Stimulated activated naive B cell treated with anti-CD40 and anti-IgM and Interleukin-4, amounts not matched to agents 10 μg/mL and 1 μg/mL and 100 μg/mL, for 72 hours (primary cell): ENCODE measurements around the gene SCN11A.

Experiments used
- ATAC-seq, 2 donors: fragments of 150-1000 bp; cut with Tn5 transposase; replicated peaks; 2 replicates each; pipeline ENCODE4 v1.10.0; 2021; ENCODE audit warnings: moderate library complexity in 1 of 2
- DNase-seq: peaks from one replicate; pipeline ENCODE4 v3.0.0; 2021
- H3K27ac Mint-ChIP-seq: one replicate; pipeline ENCODE4 v1.8.0; 2022; ENCODE audit warnings: mild to moderate bottlenecking, mixed read lengths
- H3K27me3 Mint-ChIP-seq, 2 donors: one replicate each; pipeline ENCODE4 v1.8.0; 2022; ENCODE audit warnings: mixed read lengths in 2 of 2
- H3K36me3 Mint-ChIP-seq, 2 donors: one replicate each; pipeline ENCODE4 v1.8.0; 2022; ENCODE audit warnings: mixed read lengths in 2 of 2, mild to moderate bottlenecking in 1 of 2
- H3K4me1 Mint-ChIP-seq, 2 donors: one replicate each; pipeline ENCODE4 v1.8.0; 2022; ENCODE audit warnings: mixed read lengths in 2 of 2, mild to moderate bottlenecking in 1 of 2
- H3K4me3 Mint-ChIP-seq, 2 donors: one replicate each; pipeline ENCODE4 v1.8.0; 2022; ENCODE audit warnings: mild to moderate bottlenecking in 2 of 2, mixed read lengths in 2 of 2, moderate library complexity in 1 of 2
- H3K9me3 Mint-ChIP-seq, 2 donors: one replicate each; pipeline ENCODE4 v1.8.0; 2022; ENCODE audit warnings: mixed read lengths in 2 of 2, mild to moderate bottlenecking in 1 of 2

Gene SCN11A

GRCh38 chr3:39051649-39052561 lies at the start of gene SCN11A, which contains the start of gene WDR48:
SCN11A (minus strand) TSS chr3:39051944; CDS start chr3:38950362, 101,582 bp downstream.
WDR48 (plus strand) TSS chr3:39052016; CDS start chr3:39052026, 10 bp downstream.
- no peaks in the 10 kb centered on the region for H3K27me3 Mint-ChIP-seq
- H3K4me3 Mint-ChIP-seq, result peak within 1 kb of the TSS; percentile 96 to 98
- peak; percentile 97 to 98 for ATAC-seq
- H3K4me1 Mint-ChIP-seq, result peaks cover 23 to 42% of the 10 kb centered on the region in 2 donors
- DNase-seq, result peak; percentile 90
- peak within 1 kb of the TSS; percentile 97 for H3K27ac Mint-ChIP-seq
- H3K36me3 Mint-ChIP-seq, result peaks cover 0 to 2% of the 10 kb centered on the region in 2 donors
- H3K9me3 Mint-ChIP-seq, result no peaks in the 10 kb centered on the region

DNA sequence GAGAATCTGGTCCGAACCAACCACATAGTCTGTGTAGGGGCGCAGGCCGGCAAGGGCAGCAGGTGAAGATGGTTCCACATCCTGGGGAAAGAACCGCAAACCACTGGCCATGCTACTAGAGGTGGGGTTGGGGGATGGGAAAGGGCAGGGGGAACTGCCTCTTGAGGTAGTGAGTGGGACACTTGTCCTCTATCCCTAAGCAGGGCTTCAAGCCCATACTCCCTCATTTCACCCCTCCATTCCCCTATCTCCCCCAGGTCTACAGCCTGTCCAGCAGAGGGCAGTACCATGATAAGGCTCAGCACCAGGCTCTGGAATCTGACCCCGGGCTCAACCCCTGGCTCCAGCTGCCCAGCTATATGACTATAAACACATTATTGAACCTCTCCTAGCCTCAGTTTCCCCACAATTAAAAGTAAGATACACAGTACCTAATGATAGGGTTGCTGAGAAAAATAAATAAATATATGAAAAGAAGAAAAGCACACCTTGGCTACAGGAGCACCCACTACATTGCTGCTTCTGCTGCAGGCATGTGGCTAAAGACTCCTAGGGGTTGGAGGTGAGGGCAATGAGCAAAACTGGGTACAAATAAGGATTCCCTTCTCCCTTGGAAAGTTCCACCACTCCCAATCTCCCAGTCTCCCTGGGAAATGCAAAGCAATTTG lies 49.4 kb upstream of the SCN11A start:
- no peak for DNase-seq
- Mint-ChIP-seq H3K36me3 (peaks cover 13 to 30% of the 10 kb centered on the region in 2 donors), H3K9me3 (no peaks in the 10 kb centered on the region), H3K27me3 (no peaks in the 10 kb centered on the region), H3K4me3 (no peak overlapping the region), H3K27ac (no peak overlapping the region), H3K4me1 (peaks cover 34 to 48% of the 10 kb centered on the region in 2 donors)
- peak; percentile 79 to 87 for ATAC-seq

GRCh38 chr3:39100500-39100886 lies 48.7 kb upstream of the SCN11A start:
- H3K36me3 Mint-ChIP-seq, result peaks cover 13 to 30% of the 10 kb centered on the region in 2 donors
- H3K4me3 Mint-ChIP-seq, result no peak overlapping the region
- no peaks in the 10 kb centered on the region for H3K9me3 Mint-ChIP-seq
- DNase-seq, result no peak
- H3K27ac Mint-ChIP-seq, result no peak overlapping the region
- H3K4me1 Mint-ChIP-seq, result peaks cover 28 to 42% of the 10 kb centered on the region in 2 donors
- no peaks in the 10 kb centered on the region for H3K27me3 Mint-ChIP-seq
- no peak for ATAC-seq

- Mint-ChIP-seq H3K9me3 (no peaks in the 10 kb centered on the region), H3K27ac (no peak overlapping the region), H3K36me3 (peaks cover 14 to 28% of the 10 kb centered on the region in 2 donors), H3K27me3 (no peaks in the 10 kb centered on the region), H3K4me3 (no peak overlapping the region), H3K4me1 (peaks cover 23 to 36% of the 10 kb centered on the region in 2 donors)
- DNase-seq (no peak), ATAC-seq (no peak)
Observed at GRCh38 chr3:39099738-39100499, 48.2 kb upstream of the SCN11A start.

GRCh38 chr3:39099242-39099641 lies 47.5 kb upstream of the SCN11A start:
- no peak overlapping the region for H3K4me3 Mint-ChIP-seq
- ATAC-seq, result no peak
- H3K27me3 Mint-ChIP-seq, result no peaks in the 10 kb centered on the region
- H3K9me3 Mint-ChIP-seq, result no peaks in the 10 kb centered on the region
- H3K36me3 Mint-ChIP-seq, result peaks cover 18 to 29% of the 10 kb centered on the region in 2 donors
- DNase-seq, result no peak
- peaks cover 21 to 32% of the 10 kb centered on the region in 2 donors for H3K4me1 Mint-ChIP-seq
- H3K27ac Mint-ChIP-seq, result no peak overlapping the region

DNA sequence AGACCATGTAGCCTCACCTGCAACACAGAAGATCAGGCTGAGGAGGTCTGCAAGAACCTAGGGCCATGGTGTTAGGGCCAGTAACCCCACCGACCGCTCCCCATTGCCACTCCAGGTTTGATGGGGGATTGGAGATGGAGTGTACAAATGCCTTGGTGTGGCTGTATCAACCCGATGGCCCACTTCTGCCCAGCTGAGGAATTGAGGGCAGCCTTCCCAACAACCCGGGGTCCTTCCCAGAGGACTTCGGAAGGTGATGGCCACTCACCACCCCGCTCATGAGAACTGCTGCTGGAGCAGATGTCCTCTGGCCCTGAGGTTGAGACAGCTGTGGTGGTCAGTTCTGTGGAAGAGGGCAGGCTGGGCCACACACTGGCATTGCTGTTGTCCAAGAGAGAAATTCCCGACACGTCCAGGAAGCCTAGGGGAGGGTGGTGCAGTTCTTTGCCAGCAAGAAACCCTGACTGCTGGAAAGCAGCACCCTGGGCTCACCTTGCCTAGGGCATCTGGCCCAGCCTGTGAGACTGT lies 46.8 kb upstream of the SCN11A start:
- no peak for DNase-seq
- Mint-ChIP-seq H3K4me1 (peaks cover 18 to 25% of the 10 kb centered on the region in 2 donors), H3K36me3 (peaks cover 22 to 36% of the 10 kb centered on the region in 2 donors), H3K9me3 (no peaks in the 10 kb centered on the region), H3K27ac (no peak overlapping the region), H3K4me3 (no peak overlapping the region), H3K27me3 (no peaks in the 10 kb centered on the region)
- ATAC-seq, result no peak

GRCh38 chr3:39097716-39098472 lies 46.1 kb upstream of the SCN11A start:
- H3K4me3 Mint-ChIP-seq, result no peak overlapping the region
- H3K27ac Mint-ChIP-seq, result peak overlapping the region; percentile 14
- H3K27me3 Mint-ChIP-seq, result no peaks in the 10 kb centered on the region
- DNase-seq (no peak), ATAC-seq (no peak)
- H3K36me3 Mint-ChIP-seq, result peaks cover 23 to 36% of the 10 kb centered on the region in 2 donors
- peaks cover 12 to 19% of the 10 kb centered on the region in 2 donors for H3K4me1 Mint-ChIP-seq
- H3K9me3 Mint-ChIP-seq, result no peaks in the 10 kb centered on the region

DNA sequence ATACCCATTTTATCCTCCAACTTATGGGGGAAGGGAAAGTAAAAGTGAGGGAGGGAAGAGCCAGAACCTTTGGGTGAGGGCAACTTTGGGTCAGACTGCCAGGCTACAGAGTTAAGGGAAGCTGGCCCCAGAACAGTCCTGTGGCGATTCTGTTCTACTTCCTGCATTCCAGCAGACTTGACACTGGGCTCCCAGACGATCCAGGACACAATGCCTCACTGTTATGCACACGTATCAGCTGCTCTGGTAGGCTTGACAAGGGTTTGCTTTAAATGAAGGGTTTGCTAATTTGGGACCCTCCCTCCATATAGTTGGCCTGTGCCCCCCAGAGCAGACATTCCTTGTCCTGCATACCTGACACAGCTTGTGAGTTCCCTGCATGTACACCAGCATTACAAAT lies 45.0 kb upstream of the SCN11A start:
- Mint-ChIP-seq H3K9me3 (no peaks in the 10 kb centered on the region), H3K4me3 (no peak overlapping the region), H3K36me3 (peaks cover 26 to 31% of the 10 kb centered on the region in 2 donors), H3K27me3 (no peaks in the 10 kb centered on the region), H3K27ac (peak overlapping the region; percentile 25), H3K4me1 (peaks cover 2 to 9% of the 10 kb centered on the region in 2 donors)
- no peak for DNase-seq
- ATAC-seq, result no peak

DNA sequence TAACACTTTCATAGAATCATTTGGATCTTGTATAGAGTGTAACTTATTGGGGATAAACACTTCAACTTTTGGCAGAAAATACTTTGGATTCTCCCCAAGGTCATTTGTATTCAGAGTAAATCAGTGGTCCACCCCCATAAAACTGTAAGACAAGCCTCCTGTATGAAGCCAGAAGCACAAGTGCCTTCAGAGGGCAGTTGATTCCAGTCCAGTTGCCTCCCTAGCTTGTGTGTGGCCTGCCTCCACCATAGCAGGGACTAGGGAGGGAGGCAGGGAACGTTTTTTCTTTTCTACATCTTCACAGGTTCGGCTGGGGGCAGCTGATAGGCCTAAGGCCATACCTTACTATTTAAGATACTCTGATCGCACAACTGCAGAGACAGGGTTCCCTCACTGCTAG lies 44.0 kb upstream of the SCN11A start:
- DNase-seq, result no peak
- no peak for ATAC-seq
- no peaks in the 10 kb centered on the region for H3K27me3 Mint-ChIP-seq
- no peaks in the 10 kb centered on the region for H3K9me3 Mint-ChIP-seq
- no peak overlapping the region for H3K4me3 Mint-ChIP-seq
- H3K4me1 Mint-ChIP-seq, result peaks cover 0 to under 1% of the 10 kb centered on the region in 2 donors
- H3K27ac Mint-ChIP-seq, result no peak overlapping the region
- H3K36me3 Mint-ChIP-seq, result peaks cover 26 to 28% of the 10 kb centered on the region in 2 donors

- H3K27ac Mint-ChIP-seq, result no peak overlapping the region
- no peak overlapping the region for H3K4me3 Mint-ChIP-seq
- H3K9me3 Mint-ChIP-seq, result no peaks in the 10 kb centered on the region
- H3K4me1 Mint-ChIP-seq, result no peaks in the 10 kb centered on the region
- no peaks in the 10 kb centered on the region for H3K27me3 Mint-ChIP-seq
- ATAC-seq (no peak), DNase-seq (no peak)
- peaks cover 23 to 27% of the 10 kb centered on the region in 2 donors for H3K36me3 Mint-ChIP-seq
Observed at GRCh38 chr3:39094851-39095677, 43.3 kb upstream of the SCN11A start.

DNA sequence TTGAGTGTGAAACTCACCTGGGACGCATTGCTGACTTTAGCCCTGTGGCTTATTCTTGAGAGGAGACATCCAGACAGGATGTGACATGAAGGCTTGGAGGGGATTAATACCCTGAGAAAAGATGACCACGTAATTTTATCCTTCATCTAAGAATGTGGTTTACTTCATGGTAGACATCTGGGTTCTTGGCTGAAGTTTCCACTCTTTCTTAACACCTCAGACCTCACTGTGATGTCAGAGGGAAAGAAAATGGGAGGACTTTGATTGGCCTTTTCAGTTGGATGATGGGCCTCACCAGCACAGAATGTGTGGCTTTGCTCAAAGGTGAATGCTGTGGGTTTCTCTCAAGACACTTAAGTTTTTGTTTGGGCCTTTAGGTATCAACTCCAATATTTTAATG lies 39.2 kb upstream of the SCN11A start:
- Mint-ChIP-seq H3K36me3 (peaks cover 30 to 39% of the 10 kb centered on the region in 2 donors), H3K4me1 (peaks cover 7 to 14% of the 10 kb centered on the region in 2 donors)

DNA sequence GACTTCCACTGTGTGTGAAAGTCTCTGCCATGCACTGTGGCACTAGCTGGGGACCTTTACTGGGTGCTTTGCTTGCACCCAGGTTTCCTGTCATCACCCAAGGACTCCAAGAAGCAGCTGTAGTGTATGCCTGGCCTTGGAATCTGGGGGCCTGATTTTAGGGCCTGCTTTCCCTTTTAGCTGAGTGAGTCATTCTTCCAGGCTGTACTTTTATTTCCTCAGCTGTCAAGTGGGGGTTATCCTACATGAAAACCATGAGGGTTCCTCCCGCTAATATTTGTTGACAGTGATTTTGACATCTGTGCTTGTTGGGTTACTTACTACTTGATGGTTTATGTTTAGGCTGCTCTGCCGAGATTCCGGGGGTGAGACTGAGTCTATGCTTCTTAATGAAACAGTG lies 37.1 kb upstream of the SCN11A start:
- Mint-ChIP-seq H3K4me3 (no peak overlapping the region), H3K27me3 (no peaks in the 10 kb centered on the region), H3K27ac (no peak overlapping the region), H3K4me1 (peaks cover 9 to 18% of the 10 kb centered on the region in 2 donors), H3K9me3 (no peaks in the 10 kb centered on the region), H3K36me3 (peaks cover 21 to 34% of the 10 kb centered on the region in 2 donors)
- ATAC-seq (no peak), DNase-seq (no peak)

More for the DNA sequence above, 39.2 kb upstream of the SCN11A start:
- H3K27me3 Mint-ChIP-seq, result no peaks in the 10 kb centered on the region
- H3K9me3 Mint-ChIP-seq, result no peaks in the 10 kb centered on the region
- DNase-seq, result no peak
- no peak overlapping the region for H3K27ac Mint-ChIP-seq
- ATAC-seq, result no peak
- no peak overlapping the region for H3K4me3 Mint-ChIP-seq

- Mint-ChIP-seq H3K4me1 (peaks cover 9 to 18% of the 10 kb centered on the region in 2 donors), H3K27ac (no peak overlapping the region), H3K4me3 (no peak overlapping the region), H3K36me3 (peaks cover 22 to 32% of the 10 kb centered on the region in 2 donors), H3K27me3 (no peaks in the 10 kb centered on the region), H3K9me3 (no peaks in the 10 kb centered on the region)
- DNase-seq (no peak), ATAC-seq (no peak)
Observed at GRCh38 chr3:39088456-39088855, 36.7 kb upstream of the SCN11A start.
